ENCODE results near the gene U2AF2. TPM values are rescaled to one million over a fixed set of nuclear protein-coding genes. Genes with fewer than 3 reads are reported as not detected.
A peak's percentile ranks its signal among the peaks of the same experiment; 100 is the strongest.

U2AF2 gene
- total and polyA plus RNA-seq, 8 donors, result 123 to 213 (median 170) TPM

GRCh38 chr19:55660991-55661390 lies 6.2 kb downstream of the U2AF2 start:
- intact Hi-C loops (cut with DNase I), result no loop called here
- TF ChIP-seq, protein P1, sequence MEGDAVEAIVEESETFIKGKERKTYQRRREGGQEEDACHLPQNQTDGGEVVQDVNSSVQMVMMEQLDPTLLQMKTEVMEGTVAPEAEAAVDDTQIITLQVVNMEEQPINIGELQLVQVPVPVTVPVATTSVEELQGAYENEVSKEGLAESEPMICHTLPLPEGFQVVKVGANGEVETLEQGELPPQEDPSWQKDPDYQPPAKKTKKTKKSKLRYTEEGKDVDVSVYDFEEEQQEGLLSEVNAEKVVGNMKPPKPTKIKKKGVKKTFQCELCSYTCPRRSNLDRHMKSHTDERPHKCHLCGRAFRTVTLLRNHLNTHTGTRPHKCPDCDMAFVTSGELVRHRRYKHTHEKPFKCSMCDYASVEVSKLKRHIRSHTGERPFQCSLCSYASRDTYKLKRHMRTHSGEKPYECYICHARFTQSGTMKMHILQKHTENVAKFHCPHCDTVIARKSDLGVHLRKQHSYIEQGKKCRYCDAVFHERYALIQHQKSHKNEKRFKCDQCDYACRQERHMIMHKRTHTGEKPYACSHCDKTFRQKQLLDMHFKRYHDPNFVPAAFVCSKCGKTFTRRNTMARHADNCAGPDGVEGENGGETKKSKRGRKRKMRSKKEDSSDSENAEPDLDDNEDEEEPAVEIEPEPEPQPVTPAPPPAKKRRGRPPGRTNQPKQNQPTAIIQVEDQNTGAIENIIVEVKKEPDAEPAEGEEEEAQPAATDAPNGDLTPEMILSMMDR (IDR thresholded peaks at IDR 0.05), result no peak
- DNase-seq (peak in 1 of 4 donors; percentile 66), ATAC-seq (no peak)
- Histone ChIP-seq H3K9me3 (no peaks in the 10 kb centered on the region), H3K27me3 (no peaks in the 10 kb centered on the region), H3K4me3 (no peak overlapping the region), H3K4me1 (peaks cover 34 to 42% of the 10 kb centered on the region in 2 donors), H3K27ac (no peak overlapping the region), H3K36me3 (peaks cover 4 to 71% of the 10 kb centered on the region in 2 donors)

GRCh38 chr19:55661826-55662225 lies 7.0 kb downstream of the U2AF2 start:
- ATAC-seq, result no peak

GRCh38 chr19:55663846-55664536 lies 9.2 kb downstream of the U2AF2 start:
- DNase-seq, result peak in 1 of 4 donors; percentile 54
- H3K36me3 ChIP-seq, result peaks cover 4 to 98% of the 10 kb centered on the region in 2 donors

More at GRCh38 chr19:55661826-55662225, 7.0 kb downstream of the U2AF2 start:
- no peak overlapping the region for H3K4me3 ChIP-seq
- H3K27me3 ChIP-seq, result no peaks in the 10 kb centered on the region
- DNase-seq, result peak in 1 of 4 donors; percentile 1
- H3K4me1 ChIP-seq, result peaks cover 25 to 34% of the 10 kb centered on the region in 2 donors
- no peak overlapping the region for H3K27ac ChIP-seq
- peaks cover 4 to 79% of the 10 kb centered on the region in 2 donors for H3K36me3 ChIP-seq
- no peaks in the 10 kb centered on the region for H3K9me3 ChIP-seq
- intact Hi-C loops (cut with DNase I), result no loop called here
- TF ChIP-seq, protein P1 (IDR thresholded peaks at IDR 0.05), result no peak

GRCh38 chr19:55666343-55667005 lies 11.6 kb downstream of the U2AF2 start:
- no peaks in the 10 kb centered on the region for H3K9me3 ChIP-seq
- ATAC-seq, result no peak
- H3K4me1 ChIP-seq, result peaks cover 0 to under 1% of the 10 kb centered on the region in 2 donors
- H3K36me3 ChIP-seq, result peaks cover 4 to 100% of the 10 kb centered on the region in 2 donors
- TF ChIP-seq, protein P1 (IDR thresholded peaks at IDR 0.05), result no peak
- H3K27ac ChIP-seq, result no peak overlapping the region
- no peaks in the 10 kb centered on the region for H3K27me3 ChIP-seq
- H3K4me3 ChIP-seq, result no peak overlapping the region
- intact Hi-C loops (cut with DNase I), result no loop called here
- DNase-seq, result peak in 1 of 4 donors; percentile 55

More at GRCh38 chr19:55663846-55664536, 9.2 kb downstream of the U2AF2 start:
- no peaks in the 10 kb centered on the region for H3K27me3 ChIP-seq
- TF ChIP-seq, protein P1 (IDR thresholded peaks at IDR 0.05), result no peak
- no peaks in the 10 kb centered on the region for H3K9me3 ChIP-seq
- H3K4me3 ChIP-seq, result no peak overlapping the region
- peaks cover 4 to 12% of the 10 kb centered on the region in 2 donors for H3K4me1 ChIP-seq
- ATAC-seq, result no peak
- intact Hi-C loops (cut with DNase I), result no loop called here
- no peak overlapping the region for H3K27ac ChIP-seq

- DNase-seq, result peak in 1 of 4 donors; percentile 35
- Histone ChIP-seq H3K4me1 (peaks cover 0 to 4% of the 10 kb centered on the region in 2 donors), H3K4me3 (no peak overlapping the region), H3K27me3 (no peaks in the 10 kb centered on the region), H3K9me3 (no peaks in the 10 kb centered on the region), H3K27ac (no peak overlapping the region), H3K36me3 (peaks cover 4 to 100% of the 10 kb centered on the region in 2 donors)
- ATAC-seq, result no peak
- intact Hi-C loops (cut with DNase I), result no loop called here
- TF ChIP-seq, protein P1 (IDR thresholded peaks at IDR 0.05), result no peak
Observed at GRCh38 chr19:55667006-55667381, 12.2 kb downstream of the U2AF2 start.
